Ureter (tissue), 1 donor: ENCODE results near the gene HK2. TPM values are rescaled to one million over a fixed set of nuclear protein-coding genes. Genes with fewer than 3 reads are reported as not detected.

ENCODE experiments used
- DNase-seq: peaks from one replicate; pipeline ENCODE4 v3.0.0-alpha.2; 2020; ENCODE audit warnings: low spot score
- total RNA-seq: library from RNA; stranded (reverse); gene quantifications from one replicate; pipeline ENCODE4 v1.2.4, GENCODE V29; 2023
- donor health status: DM: yes; HTN: yes; CAD: no.

HK2 gene
- total RNA-seq, 1 donor from 2014 or later = 62.8 TPM

- DNase-seq = no peak
These were observed 23.3 kb downstream of the HK2 start for GRCh38 chr2:74857215-74857614.

GRCh38 chr2:74857725-74858124, 23.8 kb downstream of the HK2 start:
- DNase-seq = no peak

GRCh38 chr2:74858281-74858680, 24.4 kb downstream of the HK2 start:
- DNase-seq = no peak

- no peak for DNase-seq
These were observed 26.2 kb downstream of the HK2 start for GRCh38 chr2:74860079-74860478.

- DNase-seq = no peak
These were observed 26.6 kb downstream of the HK2 start for GRCh38 chr2:74860521-74860920.

GRCh38 chr2:74861531-74861930, 27.6 kb downstream of the HK2 start:
- DNase-seq = no peak

GRCh38 chr2:74862020-74862964, 28.4 kb downstream of the HK2 start:
- DNase-seq = no peak

GRCh38 chr2:74863802-74864248, 29.9 kb downstream of the HK2 start:
- DNase-seq = no peak

GRCh38 chr2:74864728-74865722, 31.1 kb downstream of the HK2 start:
- no peak for DNase-seq

GRCh38 chr2:74865770-74866674, 32.1 kb downstream of the HK2 start:
- no peak for DNase-seq

GRCh38 chr2:74867841-74868658, 34.1 kb downstream of the HK2 start:
- DNase-seq = no peak

- DNase-seq = no peak
These were observed 35.6 kb downstream of the HK2 start for GRCh38 chr2:74869517-74869916.

GRCh38 chr2:74870951-74871350, 37.0 kb downstream of the HK2 start:
- no peak for DNase-seq

GRCh38 chr2:74871414-74871813, 37.5 kb downstream of the HK2 start:
- no peak for DNase-seq

GRCh38 chr2:74872389-74872836, 38.5 kb downstream of the HK2 start:
- DNase-seq = no peak

- DNase-seq = no peak
These were observed 39.2 kb downstream of the HK2 start for GRCh38 chr2:74873012-74873665.

- DNase-seq = no peak
These were observed 40.0 kb downstream of the HK2 start for GRCh38 chr2:74873678-74874640.

GRCh38 chr2:74876081-74876886, 42.4 kb downstream of the HK2 start:
- no peak for DNase-seq
